ENCODE results near the gene TSEN2.
"Not testable (repeated sequence)": the region's sequence is repeated elsewhere in the genome, so short reads cannot be mapped to it uniquely, and the experiment has no call there.

Gene TSEN2

DNA sequence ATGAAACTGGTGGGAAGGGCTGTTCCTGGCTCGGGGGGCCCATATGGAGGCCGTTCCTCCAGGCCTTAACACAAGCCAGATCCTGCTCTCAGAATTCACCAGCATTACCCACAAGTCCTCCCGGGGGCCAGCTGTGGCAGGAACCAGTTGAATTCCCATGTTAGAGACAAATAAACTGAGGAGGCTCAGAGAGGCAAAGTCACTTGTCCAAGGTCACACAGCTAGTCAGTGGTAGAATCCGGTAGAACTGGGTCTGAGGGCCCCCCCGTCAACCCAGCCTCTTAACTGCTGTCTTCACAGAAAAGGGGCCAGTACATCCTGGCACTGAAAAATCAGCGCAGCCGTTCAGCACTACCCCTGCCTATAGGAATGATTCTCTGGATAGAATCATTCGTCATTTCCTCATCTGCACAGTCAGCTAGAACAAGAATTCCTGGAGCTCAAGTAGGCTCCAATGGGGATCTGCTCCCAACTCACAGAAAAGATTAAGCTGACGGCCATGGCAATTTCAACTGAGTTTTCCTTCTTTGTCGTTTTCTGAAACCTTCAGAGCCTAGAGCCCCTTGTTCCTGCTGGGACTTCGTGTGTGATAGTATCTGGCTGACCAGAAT lies 12.2 kb upstream of the TSEN2 start:
- DNase-seq (ENCODE audit: low spot score), result no peak

DNA sequence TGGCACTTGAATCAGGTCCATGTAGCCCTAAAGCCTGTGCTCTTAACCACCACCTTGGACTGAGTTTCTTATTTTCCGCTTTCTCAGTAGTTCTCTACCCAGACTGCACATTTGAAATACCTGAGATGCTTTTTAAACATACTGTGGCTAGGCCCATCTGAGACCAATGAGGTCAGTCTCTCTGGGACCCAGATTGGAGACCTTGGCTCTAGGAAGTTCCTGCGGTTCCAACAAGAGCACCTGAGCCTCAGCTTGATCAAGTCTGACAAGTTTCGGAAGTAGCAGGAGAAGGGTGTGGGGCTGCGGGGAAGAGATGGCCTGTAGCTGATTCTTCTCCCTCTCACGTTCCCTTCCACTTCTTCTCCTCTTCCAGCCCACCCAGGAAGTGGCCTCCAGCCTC lies 11.5 kb upstream of the TSEN2 start:
- no peak for DNase-seq (ENCODE audit: low spot score)

DNA sequence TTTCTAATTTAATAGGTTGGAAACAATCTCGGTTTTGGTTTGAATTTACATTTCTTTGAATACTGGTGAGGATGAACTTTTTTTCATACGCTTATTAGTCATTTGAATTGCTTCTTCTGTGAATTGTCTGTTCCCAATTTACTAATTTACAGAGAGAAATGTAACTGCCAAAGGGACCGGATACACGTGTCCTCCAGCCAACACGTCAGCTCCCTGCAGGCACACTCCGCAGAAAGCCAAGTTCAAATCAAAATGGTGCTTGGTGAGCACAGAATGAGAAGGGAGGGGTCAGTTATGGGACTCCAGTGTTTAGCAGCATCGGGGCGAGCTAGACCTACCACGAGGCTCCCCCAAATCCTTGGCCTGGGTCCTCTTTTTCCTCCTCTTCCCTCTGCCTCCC lies 10.8 kb upstream of the TSEN2 start:
- no peak for DNase-seq (ENCODE audit: low spot score)

DNA sequence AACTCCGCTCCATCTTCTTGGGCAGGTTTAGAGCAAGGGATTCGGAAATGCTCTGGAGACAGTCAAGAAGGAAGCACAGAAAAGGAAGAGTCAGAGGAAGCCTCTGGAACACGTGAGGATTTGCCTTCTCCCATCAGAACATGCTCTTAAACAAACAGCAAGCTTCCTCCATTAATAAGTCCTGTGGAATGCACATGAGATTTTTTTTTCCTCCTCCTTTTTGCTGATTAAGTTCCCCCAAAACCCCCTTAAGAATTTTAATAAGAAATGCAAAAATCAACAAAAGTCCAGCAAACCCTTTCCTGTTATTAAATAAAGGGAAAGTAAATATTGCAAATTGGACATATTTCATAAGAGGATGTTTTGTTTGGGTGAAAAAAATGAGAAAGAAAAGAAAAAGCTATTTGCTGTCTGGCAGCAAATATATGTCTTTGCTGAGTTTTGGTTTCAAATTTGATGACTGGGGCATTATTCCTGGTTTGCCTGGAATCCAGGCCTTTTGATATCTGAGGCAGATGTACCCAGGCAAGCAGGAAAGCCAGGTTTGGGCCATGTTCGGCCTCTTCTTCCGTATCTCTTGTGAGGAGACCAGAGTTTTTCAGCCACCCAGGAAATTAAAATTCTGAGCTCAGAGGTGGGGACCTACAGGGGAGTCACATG lies 7.9 kb upstream of the TSEN2 start:
- DNase-seq (ENCODE audit: low spot score), result no peak

DNA sequence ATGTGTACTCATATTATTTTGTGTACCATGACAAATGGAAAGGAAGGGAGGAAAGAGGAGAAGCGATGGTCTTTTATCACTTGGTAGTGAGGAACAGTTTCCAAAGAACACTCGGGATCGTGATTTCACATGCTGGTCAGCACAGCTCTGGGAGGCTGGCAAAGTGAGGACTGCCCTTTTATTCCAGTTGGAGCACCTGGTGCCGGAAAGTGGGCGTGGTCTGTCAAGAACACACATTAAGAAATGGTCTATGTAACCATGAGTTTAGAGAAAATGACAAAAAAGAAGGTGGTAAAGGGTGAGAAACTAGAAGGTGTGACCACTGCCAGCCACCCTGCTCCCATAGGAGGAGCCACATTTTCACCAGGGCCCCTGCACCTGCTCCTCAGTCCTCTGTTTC lies 7.0 kb upstream of the TSEN2 start:
- DNase-seq (ENCODE audit: low spot score), result no peak

DNA sequence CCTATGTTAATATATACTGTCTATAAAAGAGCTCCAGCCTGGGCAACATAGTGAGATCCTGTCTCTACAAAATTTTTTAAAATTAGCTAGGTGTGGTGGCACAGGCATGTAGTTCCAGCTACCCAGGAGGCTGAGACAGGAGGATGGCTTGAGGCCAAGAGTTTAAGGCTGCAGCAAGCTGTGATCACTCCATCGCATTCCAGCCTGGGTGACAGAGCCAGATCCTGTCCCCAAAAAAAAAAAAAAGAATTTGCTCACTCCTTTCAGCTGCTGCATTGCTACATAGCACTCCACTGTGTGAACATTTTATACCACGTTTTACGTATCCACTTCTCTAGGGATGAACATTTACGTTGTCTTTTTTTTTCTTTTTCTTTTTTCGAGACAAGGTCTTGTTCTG lies 6.0 kb upstream of the TSEN2 start:
- DNase-seq (ENCODE audit: low spot score), result no peak

DNA sequence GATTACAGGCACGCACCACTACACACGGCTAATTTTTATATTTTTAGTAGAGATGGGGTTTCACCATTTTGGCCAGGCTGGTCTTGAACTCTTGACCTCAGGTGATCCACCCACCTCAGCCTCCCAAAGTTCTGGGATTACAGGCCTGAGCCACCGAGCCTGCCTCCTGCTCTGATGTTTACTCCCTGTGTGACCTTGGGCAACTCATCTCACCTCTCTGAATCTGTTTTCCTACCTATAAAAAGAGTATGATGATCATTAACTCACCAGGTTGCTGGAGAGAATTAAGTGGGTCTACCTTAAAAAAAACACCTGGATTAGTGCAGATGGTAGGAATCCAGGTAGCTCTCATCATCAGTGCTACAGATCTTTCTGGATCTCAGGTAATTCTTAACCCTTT lies 5.1 kb upstream of the TSEN2 start:
- not testable (repeated sequence) for DNase-seq (ENCODE audit: low spot score)

DNA sequence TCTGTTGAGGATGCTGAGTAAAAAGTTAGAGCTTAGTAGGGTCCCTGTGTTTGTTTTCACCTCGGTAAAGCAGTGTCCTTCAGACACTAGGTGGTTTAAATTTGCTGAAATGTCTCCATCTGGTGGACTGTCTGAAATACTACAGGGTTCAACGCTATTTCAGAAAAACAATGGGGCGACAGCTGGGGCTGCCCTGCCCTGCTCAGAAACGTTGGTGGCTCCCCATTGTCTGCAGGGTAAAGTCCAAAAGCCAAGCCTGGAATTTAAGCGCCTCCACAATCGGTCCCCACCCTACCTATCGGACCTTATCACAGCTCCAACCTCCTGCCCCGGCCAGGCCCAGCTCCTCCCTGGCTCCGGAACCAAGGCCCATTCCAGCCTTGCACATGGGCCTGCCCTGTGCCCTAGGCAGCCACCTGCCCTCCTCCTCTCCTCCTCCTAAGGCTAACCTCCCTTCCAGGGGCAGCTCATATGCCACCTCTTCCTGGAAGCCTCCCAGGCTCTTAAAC lies 4.3 kb upstream of the TSEN2 start:
- DNase-seq (ENCODE audit: low spot score), result peak; percentile 80

DNA sequence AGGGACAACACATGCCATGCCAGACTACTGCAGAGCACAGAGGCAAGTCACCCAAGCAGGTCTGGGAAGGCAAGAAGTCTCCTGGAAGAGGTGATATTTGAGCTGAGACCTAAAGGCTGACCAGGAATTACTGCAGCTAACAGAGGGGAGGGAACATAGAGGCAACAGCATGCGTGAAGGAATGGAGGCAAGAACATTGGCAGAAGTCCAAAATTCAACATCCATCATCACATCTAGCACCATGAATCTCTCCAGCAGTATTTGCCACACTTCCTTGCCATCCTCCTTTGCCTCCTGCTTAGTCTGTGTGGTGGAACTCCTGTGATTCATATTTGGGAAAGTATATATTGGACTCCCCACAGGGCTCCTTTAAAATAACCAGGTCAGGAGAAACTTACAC lies 870 bp upstream of the TSEN2 start:
- peak; percentile 32 for DNase-seq (ENCODE audit: low spot score)

DNA sequence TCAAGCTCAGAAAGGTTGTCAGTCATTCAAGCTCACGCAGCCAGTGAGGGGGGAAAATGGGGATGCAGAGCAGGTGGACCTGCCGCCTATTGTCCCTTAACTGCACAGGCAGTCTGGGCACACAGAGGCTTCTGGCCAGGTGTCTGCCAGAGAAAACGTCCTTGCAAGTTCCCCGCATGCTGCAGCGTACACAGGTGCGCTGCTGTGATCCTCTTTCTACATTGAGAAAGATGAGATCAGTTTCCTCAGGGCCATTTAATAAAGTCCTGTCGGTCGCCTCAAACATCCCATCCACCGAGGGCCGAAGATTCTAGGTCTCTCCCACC lies 445 bp upstream of the TSEN2 start:
- DNase-seq (ENCODE audit: low spot score), result no peak

DNA sequence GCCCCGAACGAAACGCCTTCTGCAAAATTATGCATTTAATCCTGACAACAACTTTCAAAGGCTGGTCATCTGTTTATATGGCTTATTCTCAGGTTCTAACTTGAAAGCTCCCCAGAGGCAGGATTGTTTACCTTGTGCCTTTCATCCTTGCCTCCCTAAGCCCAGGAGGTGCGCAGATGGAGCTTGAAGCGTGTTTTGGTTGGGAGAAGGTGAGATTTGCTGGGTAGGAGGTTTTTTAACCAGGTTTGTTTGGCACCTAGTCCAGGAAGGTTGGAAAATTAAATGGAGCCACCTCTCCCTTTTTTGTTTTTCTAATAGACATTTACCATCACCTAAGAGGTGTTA lies 675 bp downstream of the TSEN2 start:
- DNase-seq (ENCODE audit: low spot score), result no peak

DNA sequence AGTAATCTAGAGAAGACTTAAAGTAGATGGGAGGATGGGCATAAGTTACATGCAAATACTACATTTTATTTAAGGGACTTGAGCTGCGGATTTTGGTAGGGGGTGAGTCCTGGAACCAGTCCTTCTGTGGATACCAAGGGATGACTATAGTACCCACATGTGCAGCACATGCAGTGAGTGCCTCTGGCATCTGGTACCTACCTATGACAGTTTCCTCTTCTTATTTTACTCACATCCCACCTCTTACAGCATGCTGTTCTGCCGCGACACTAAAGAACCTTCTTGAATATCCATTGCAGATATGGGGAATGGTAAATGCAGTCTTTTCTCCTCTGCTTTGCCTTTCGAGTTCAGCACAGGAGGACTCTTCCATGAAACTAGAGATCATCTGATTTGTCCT lies 1.7 kb downstream of the TSEN2 start:
- no peak for DNase-seq (ENCODE audit: low spot score)

DNA sequence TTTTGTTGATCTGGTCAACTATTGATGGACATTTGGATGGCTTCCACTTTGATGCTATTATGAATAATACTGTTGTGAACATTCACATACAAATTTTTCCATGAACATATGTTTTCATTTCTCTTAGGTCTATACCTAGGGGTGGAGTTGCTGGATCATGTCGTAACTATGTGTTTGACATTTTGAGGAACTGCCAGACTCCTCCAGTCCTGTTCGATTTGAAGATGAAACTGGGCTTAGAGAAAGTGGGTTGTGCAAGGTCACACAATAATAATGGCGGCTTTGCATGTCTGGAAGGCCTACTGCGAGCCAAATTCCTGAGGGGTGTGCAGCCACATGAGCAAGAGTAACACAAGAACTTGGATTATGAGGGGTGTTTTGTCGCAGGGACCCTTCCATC lies 2.6 kb downstream of the TSEN2 start:
- DNase-seq (ENCODE audit: low spot score), result no peak

DNA sequence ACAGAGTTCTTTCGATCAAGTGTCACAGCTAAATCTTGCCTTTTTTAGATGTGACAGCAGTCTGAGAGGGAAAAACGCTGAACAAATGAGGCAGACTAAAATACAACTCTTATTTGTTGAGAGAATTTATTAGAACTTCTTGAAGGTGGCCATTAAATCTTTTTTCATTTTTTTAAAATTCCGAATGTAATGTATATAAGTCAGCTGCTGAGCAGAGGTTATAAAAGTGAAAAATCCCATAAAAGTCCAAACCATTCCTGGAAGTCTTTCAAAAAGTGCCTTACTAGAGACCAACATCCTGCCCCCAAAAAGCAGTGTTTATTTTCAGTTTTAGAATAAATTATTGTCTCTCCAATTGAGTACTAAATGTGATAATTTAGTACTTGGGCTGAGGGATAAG lies 3.1 kb downstream of the TSEN2 start:
- DNase-seq (ENCODE audit: low spot score), result no peak

DNA sequence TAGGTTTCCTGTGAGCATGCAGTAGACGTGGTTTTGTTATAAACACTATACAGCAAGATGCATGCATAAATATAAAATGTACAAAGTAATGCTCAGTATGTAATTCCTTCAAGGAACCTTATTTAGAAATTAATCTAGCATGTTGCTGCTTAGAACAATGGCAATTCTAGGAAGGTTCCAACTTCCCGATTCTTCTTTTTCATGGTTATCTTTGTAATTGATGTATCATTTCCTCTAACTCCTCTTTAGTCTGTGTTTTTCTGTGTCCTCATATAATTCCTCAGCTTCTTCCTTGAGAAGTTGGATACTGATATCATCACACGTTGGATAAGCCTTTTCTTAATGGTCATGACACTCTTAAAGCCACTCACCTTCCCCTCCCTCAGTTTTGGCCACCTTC lies 3.5 kb downstream of the TSEN2 start:
- no peak for DNase-seq (ENCODE audit: low spot score)

DNA sequence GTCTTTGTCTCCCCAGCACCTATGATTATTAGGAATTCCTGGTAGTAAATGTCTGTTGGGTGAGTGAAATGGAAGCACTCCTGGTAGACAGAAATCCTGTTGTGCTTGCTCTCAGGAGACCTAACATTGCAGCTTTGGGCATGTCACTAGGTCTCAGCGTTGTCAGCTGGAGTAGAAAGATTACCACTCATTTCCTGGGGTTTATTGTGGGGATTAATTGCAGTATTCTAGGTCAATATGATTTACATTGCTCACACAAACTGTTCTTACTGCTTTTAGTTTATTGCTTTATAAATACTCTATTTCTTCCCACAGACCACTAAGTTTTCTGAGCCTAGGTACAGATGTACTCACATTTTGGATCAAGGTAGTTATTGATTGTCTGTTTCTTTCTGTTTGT lies 5.1 kb downstream of the TSEN2 start:
- DNase-seq (ENCODE audit: low spot score), result no peak

DNA sequence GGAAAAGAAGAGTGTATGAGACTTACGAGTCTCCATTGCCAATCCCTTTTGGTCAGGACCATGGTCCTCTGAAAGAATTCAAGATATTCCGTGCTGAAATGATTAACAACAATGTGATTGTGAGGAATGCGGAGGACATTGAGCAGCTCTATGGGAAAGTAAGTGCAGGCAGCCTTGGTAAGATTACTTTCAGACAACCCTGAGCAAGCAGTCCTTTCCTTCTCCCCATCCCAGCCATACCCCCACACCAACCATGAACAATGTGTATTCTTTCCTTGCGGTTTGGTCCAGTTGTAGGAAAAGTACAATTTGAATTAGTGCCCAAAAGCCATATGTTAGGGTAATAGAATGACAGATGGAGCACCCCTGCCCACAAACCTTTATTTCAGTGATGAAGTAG lies 5.6 kb downstream of the TSEN2 start:
- no peak for DNase-seq (ENCODE audit: low spot score)

DNA sequence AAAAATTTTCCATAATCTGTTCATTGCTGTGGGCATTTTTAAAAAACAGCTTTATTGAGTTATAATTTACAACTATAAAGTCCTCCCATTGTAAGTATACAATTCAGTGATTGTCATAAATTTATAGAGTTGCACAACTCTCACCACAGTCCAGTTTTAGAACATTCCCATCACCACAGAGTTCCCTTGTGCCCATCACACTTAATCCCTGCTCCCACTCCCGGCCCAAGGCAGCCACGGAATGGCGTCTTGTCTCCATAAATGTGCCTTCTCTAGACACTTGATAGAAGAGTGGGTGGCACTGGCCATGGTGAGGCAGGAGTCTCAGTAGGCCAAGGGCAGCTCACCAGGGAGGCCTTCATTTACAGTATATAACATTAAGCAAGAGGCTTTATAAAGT lies 6.3 kb downstream of the TSEN2 start:
- no peak for DNase-seq (ENCODE audit: low spot score)

DNA sequence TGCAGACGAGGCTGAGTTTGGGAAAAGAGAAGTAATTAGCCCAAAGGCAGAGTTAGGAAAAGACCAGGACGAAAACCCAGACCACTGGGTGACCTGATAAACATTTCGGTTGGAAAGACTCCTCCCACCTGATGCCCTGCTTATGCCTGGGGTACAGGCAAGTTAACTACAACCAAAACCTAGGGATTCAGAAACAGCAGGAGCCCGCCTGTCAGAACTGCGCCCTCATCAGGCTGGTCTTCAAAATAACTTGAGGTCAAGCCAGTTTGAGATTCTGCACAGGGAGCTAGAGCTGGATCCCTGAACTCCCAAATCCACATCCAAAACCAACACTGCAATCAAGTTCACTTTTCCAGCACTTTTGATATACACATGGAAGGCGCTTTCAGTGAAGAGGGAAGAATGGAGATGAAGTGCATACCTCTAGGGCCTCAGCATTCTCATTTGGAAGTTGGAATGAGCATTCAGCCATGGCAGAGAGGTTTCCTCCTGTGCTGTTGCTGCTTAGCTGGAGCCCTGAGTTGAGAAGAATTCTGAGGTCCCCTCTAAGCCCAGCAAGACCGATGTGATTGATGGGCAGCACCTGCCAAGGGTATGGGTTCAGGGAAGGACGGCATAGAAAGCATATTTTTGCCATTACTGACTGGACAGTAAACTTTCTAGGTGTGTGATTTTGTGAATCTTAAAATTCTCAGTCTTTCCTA lies 11.6 kb downstream of the TSEN2 start:
- no peak for DNase-seq (ENCODE audit: low spot score)

DNA sequence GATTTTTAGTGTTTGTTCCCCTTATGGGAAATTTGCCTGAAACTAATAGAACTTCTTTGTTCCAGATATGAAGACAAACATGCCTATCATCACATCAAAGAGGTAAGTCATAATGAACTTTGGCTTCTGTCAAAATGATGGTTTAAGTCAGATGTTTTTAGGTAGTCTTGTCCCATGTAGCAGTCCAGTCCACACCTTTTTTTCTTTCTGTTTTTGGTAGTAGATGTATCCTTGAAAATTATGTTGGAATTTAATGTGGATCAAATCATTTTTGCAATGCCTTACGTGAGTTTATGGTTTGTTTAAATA lies 12.1 kb downstream of the TSEN2 start:
- no peak for DNase-seq (ENCODE audit: low spot score)

DNA sequence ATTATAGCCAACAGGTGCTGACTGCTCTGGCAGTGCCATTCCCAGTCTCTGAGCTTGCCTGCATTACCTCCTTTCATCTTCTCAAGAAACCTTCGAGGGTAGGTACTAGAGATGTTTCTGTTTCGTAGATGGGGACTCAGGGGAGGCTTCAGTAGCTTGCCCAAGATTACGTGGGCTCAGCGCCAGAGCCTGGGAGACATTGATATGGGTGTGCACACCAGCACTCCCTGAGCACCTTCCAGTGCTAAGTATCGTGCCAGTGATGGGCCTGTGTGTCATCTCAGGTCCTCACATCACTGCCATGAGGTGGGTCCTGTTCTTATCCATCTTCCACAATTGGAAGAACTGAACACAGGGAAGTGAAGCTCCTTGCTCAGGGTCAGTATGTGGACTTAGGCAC lies 15.2 kb downstream of the TSEN2 start:
- DNase-seq (ENCODE audit: low spot score), result no peak

DNA sequence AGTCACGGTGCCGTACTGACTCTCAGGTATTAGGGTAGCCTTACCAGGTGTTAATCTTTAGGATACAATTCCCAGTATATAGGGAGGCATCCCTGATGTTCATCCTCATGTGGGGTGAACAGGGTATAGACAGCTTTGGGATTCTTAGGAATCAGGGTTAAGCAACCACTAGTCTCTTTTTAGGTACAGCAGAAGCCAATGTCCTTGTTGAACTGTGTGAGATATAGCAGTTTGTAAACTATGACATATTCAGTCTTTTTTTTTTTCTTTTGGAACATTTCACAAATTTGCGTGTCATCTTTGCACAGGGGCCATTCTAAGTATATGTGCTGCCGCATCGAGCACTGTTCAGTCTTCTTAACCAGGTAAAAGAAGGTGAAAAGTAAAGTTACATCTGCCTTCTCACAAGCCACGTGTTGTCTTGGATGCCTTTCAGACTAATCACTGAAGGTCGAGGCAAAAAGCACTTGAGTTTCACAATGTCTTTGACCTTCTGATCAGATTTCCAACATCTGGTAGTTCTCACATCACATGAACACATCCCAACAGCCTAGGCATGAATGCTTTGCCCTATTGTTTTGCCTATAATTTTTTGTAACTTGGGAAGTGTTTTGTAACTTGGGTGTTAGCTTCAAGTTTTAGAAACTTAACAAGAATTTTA lies 17.2 kb downstream of the TSEN2 start:
- no peak for DNase-seq (ENCODE audit: low spot score)

Measured in SK-N-DZ (cell line).